HG03432 (cell line): ENCODE results near the gene TCP11L2.
"Not testable (repeated sequence)": the region's sequence is repeated elsewhere in the genome, so short reads cannot be mapped to it uniquely, and the experiment has no call there.

Experiments
- ATAC-seq: cut with Tn5 transposase; IDR thresholded peaks from one replicate; pipeline ENCODE4 v1.9.1; 2021; ENCODE audit warnings: mild to moderate bottlenecking, moderate library complexity; ENCODE audit not compliant: unreplicated experiment

The TCP11L2 gene

DNA sequence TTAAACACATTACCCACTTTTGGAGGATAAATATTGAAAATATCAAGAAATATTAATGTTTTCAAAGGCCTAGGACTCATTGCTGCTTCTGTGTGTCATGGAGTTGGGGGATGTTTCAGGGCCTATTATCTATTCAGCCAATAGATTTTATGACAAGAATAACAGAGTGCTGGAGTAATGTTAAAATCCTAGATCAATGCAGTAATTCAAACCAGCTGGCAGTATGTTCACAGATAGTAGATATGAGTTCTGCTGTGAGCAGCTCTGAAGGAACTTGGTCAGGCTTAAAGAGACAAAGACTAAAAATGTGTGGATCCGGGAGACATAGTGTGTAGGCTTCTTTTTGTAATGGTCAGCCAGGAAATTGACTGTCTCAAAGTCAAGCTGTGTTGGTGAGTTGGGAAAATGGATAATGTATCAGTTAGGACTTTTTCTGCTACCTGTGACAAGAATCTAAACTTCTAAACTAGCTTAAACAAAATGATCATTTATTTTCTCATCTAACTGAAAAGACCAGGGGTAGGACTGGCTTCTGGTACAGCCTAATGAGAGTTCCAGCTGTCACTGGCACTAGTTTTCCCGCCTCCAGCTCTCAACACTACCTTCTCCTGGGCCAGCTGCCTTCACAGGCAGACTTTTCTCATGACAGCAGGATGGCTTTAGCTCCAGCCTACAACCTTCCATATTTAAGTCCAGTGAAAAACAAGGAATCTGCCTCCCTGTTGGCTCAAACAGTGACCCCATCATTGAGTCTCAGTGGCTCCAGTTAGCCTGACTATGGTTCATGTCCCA lies 38.7 kb downstream of the TCP11L2 start:
- ATAC-seq: no peak

DNA sequence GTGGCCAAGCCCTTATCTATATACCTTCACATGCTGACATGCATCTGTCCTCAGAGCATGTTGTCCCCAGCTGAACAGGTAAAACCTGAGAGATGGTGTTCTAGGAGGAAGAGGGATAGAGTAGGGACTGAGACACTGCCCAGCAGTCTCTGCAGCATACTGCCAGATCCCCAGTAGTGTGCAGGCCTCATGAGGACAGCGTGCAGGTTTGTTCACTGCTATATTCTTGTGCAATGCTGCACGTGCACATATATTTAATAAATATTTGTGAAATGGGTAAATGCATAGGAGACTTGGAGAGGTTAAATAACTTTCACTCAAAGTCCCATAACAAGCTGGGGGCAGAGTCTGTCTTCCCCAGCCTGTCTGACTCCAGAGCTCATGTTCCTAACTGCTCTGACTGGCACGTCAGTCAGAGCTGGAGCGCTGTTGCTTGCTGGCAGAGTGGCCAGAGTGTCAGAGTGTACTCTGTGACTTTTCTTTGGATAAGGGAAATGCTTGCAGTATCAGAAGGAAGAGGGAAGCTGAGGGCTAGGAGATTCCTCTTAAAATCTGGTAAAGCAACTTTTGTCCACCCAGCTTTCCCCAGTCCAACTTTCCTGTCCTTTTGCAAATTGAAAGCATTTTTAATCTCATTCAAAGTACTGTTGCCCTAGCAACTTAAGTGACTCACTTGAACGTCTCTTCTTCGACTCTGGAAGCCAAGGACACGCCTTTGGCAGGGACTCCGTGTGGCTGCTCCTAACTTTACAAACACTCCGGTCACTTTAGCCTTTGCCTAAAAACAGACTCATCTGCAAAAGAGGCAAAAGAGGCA lies 40.1 kb downstream of the TCP11L2 start:
- no peak for ATAC-seq

DNA sequence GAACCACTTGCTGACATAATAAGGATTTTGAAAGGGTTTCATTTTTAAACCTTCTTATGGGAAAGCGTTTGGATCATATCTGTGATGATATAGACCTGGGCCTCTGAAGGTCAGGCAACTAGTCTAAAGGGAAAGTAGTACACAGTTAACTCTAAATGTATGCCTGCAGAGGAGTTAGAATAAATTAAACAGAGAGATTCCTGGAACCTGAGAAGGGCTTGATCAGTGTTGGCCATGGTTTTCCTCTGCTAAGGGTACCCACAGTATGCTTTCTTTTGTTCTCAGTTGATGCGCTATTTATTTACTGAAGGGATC lies 40.6 kb downstream of the TCP11L2 start:
- ATAC-seq: no peak

DNA sequence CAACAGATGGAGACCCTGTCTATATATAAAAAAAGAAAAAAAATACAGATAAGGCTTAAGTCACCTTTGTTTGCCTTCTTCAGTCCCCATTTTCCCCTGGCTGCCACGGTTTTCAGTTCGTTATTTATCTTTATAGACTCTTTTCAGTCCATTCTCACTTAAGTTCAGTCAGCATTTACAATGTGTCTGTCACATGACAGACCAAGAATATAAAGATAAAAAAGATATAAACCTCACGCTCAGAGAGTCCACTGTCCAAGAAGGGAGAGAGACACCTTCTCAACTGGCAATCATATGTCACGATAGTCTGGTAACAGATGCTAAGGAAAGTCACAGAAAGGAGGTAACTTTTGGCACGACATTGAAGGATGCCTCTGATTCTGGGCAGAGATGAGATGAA lies 41.6 kb downstream of the TCP11L2 start:
- no peak for ATAC-seq

DNA sequence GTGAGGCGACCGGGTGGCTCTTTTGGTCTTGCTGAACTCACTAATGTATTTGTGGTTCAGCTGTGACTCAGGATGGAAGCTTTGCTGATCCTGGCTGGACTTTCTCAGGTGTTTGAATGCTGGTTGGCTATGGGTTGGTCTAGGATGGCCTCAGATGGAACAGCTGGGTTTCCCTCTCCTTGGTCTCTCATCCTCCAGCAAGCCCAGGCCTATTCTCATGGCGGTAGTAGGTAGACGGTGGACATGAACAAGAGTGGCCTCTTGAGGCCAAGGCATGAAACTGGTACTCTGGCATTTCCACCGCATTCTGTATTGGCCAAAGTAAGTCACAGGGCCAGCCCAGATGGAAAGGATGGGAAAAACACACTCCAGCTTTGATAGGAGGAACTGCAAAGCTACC lies 43.2 kb downstream of the TCP11L2 start:
- no peak for ATAC-seq

DNA sequence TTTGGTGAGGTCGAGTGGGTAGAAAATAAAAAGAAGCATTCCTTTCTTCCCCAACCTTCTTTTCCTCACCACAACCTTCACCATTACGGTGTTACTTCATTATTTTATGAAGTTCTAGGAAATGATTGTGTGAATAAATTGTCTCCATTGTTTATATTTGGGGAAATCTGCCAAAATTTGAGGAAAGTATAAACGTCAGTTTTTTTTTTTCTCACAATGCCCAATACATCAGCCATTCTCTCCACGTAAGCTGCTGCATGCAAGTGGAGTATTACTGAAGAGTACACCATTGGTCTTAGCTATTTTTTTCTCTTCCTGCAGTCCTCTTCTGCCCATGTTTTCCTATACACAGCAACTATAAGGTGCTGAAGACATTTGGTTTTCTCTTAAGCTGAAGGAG lies 45.9 kb downstream of the TCP11L2 start:
- ATAC-seq: no peak

DNA sequence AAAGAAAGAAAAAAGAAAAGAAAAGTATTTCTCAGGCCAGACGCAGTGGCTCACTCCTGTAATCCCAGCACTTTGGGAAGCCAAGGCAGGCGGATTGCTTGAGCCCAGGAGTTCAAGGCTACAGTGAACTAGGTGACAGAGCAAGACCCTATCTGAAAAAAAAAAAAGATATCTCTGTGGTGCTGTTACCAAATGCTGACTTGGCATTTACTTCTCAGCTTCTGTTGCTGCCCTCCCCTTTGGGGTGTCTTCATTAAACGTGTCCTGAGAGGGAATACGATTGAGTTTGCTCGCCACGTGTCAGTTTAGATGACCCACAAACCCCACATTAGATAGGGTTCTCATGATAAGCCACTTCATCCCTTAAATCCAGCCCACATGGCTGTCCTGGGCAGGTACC lies 50.6 kb downstream of the TCP11L2 start:
- no peak for ATAC-seq

DNA sequence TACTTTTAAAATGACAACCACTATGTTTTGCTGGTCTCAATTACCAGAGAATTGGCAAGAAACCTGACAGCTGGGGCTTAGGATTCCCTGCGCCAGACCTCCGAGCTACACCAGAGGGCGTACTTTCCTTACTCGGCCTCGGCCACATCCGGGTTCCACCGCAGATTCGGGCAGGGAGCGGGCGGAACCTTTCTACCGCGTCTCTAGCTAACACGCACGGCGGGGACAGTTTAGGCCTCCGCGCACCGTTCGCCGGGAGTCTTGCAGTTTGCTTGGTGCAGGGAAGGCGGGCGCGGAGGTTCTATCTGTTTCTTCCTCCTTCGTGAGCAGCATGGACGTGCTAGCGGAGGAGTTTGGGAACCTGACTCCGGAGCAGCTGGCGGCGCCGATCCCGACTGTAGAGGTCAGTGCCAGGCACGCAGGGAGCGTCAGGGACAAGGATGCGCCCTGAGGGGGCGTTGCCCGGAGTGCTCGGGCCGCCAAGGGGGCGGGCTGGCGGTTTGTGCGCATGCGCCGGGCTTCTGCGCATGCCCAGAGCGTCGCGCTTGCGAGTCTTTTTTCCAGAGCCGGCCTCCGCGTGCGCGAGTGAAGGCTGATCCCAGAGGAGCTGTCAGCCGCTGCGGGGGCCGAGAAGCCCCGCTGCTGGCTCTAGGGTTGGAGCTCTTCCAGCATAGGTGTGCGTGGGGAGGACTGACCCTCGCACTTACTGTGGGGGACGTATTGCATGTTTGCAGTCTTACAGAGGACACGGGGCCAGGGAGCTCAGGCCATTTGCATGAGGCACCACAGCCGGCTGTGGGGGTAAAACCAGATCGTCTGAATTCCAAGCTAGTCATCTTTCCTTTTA lies 55.2 kb downstream of the TCP11L2 start, which contains the start of gene POLR3B:
POLR3B (plus strand) TSS at position 200 of the 847 bp plus-strand sequence; CDS start at position 332, 132 bp downstream.
- peak; percentile 90 for ATAC-seq

DNA sequence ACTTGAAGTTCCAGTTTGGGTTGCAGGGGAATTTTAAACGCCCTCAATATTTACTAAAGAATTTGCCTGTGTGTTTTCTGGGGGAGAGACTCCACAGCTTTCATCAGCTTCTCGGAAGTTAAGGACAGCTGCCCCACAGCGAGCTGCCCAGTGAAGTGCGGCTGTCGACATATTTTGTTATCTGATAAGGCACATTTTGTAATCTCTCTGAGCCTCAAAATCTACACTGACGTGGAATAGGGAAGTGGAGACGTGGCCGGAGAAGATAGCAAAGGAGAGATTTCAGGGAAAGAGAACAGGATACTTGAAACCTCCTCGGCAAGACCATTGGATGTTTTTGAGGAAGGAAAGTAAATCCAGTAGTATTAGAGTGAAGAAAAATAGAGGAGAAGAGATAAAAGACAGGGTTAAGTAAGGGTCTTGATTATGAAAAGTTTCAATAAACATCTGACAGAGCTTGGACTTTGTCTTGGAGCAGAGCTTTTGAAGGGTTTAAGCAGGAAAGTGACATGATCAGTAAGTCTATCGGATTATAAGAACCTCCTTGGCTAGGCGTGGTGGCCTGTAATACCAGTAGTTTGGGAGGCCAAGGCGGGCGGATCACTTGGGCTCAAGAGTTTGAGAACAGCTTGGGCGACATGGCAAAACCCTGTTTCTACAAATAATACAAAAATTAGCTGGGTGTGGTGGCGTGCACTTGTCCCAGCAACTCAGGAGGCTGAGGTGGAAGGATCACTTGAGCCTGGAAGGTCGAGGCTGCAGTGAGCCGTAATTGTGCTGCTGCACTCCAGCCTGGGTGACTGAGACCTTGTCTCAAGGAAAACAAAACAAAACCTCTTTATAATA lies 56.1 kb downstream of the TCP11L2 start:
- peak; percentile 4 for ATAC-seq

DNA sequence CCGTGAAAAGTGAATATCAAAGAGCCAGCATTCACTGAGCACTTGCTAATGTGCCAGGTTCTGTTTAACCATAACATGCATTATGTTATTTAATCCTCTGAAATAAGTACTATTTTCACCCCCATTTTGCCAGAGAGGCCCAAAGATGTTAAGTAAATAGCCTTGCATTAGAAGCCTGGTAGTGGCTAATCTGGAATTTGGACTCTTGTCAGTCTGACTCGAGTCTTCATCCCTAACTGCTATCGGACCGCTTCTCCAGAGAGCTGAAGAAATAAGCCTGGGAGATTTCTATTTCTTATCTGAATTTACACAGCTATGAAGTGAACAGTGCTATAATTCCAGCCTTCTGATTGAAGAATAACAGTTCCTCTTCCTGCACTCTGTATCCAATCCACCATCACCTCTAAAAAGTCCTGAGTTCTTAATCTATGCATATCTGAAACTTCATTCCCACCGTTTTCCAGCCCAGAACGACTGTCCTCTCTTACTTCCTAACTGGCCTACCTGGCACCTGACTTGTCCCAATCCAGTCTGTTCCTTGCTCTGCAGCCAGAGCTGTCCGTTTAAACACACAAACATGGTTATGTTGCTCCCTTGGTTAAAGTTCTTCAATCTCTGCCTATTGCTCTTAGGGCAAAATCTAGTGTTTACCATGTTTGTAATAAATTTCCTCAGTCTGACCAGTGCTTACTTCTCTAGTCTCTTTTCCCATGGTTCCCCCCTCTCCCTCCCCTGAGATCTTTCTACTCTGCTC lies 57.3 kb downstream of the TCP11L2 start:
- ATAC-seq: no peak

DNA sequence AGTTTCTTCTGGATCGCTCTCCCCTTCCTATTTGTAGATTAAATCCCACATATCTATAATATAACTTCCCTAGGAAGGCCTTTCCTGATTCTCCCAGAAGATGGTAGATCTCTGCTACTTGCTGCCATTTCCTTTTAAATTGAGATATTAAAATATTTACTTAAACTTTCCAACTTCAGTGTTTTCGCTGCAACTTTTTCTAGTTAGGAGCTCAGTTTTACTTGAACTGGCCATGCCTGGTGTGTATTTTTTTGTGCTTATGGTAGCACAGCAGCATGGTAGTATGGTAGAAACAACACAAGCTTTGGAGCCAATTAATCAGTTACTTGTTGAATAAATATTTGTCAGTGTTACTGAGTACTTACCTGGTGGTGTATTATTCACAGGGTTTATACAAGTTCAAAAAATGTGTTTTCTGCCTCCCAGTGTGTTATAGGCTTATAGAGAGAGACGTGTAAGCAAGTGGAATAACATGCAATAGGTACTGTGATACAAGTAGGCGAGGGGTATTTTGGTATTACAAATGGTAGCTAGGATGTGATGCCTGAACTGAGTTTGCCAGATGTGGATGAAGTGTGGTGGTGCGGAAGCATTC lies 58.0 kb downstream of the TCP11L2 start:
- no peak for ATAC-seq

DNA sequence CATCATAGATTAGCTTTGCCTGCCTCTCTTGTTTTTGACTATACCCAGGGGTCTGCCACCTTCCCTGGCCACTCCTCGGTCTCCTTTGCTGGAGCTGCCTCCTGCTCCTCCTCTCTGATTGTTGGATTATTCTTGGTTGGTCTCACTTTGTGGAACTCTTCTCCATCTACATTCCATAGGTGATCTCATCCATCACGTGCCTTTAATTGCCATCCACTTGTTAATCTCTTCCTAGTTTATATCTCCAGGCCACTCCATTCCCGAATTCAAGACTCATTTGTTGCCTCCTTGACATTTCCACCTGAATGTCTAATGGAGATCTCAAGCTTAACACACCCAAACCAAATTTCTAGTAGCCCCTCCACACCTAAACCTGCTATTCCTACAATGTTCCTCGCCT lies 60.4 kb downstream of the TCP11L2 start:
- no peak for ATAC-seq

DNA sequence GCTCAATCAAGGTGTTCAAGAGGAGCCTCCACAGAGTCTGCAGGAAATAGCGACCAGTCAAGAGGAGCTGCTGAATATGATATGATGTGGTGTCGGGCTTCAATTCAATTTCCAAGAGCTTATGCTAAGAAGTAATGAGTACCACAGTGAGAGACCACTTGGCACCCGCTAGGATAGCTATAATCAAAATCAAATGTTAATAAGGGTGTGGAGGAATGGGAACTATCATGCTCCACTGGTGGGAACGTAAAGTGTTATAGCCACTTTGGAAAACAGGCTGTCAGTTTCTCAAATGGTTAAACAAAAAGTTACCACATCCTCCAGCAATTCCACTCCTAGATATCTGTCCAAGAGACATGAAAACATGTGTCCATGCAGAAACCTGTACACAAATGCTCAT lies 61.7 kb downstream of the TCP11L2 start:
- ATAC-seq: no peak

DNA sequence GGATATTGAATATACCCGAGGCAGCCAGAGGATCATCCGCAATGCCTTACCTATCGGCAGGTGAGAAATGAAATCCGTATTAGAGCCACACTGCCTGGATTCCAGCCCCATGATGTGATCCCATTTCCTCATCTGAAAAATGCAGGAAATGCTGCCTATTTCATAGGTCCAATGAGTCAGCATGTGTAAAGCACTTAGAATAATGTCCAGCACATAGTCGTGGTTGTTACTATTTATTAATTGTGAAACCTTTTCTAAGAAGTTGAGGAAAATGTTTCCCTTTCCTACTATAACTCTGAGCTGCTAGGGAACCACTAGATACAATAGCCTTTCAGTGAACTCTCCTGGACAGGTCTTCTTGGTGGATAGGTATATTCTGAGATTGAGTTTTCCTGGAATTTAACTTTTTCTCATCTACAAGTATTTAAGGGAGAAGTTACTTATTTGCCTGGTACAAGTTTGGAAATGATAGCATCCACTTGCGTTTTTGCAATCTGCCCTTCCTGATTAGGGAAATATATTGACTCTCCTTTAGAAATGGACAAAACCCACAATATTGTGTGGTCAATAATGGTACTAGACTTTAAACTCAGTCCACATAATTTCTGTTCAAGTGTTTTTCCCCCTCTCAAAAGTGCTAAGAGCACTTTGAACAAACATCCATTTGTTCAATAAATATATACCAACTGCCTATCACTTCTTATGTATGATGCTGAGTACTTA lies 67.3 kb downstream of the TCP11L2 start:
- no peak for ATAC-seq

DNA sequence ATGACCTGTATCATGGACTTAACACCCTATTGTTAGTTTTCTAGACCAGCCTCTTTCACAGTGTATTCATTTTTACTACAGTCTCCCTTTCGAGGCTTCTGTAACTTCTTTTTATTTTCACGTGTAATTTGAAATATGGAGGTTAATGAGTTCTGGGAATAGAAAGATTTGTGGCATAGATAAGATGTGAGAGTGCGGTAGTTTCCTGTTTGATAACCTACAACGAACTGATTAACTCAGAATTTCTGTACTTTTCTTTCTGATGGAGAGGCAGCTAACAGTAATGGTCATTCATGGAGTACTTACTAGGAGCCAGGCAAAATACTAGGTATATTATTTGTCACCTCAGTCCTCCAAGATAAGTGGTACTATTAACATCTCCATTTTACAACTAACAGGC lies 76.3 kb downstream of the TCP11L2 start:
- ATAC-seq: no peak

DNA sequence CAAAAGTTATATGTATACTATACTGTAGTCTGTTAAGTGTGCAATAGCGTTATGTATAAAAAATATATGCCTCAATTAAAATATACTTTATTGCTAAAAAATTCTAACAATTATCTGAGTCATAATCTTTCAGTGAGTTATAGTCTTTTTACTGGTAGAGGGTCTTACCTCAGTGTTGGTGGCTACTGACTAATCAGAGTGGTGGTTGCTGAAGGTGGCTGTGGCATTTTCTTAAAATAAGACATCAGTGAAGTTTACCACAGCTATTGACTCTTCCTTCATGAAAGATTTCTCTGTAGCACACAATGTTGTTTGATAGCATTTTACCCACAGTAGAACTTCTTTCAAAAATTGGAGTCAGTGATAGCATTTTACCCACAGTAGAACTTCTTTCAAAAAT lies 78.4 kb downstream of the TCP11L2 start:
- ATAC-seq: no peak

DNA sequence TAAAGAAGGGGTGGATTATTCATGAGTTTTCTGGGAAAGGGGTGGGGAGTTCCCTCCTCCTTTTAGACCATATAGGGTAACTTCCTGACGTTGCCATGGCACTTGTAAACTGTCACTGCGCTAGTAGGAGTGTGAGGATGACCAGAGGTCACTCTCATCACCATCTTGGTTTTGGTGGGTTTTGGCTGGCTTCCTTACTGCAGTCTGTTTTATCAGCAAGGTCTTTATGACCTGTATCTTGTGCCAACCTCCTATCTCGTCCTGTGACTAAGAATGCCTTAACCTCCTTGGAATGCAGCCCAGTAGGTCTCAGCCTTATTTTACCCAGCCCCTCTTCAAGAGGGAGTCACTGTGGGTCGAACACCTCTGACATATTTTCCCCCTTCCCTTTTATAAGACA lies 79.3 kb downstream of the TCP11L2 start:
- ATAC-seq: not testable (repeated sequence)

DNA sequence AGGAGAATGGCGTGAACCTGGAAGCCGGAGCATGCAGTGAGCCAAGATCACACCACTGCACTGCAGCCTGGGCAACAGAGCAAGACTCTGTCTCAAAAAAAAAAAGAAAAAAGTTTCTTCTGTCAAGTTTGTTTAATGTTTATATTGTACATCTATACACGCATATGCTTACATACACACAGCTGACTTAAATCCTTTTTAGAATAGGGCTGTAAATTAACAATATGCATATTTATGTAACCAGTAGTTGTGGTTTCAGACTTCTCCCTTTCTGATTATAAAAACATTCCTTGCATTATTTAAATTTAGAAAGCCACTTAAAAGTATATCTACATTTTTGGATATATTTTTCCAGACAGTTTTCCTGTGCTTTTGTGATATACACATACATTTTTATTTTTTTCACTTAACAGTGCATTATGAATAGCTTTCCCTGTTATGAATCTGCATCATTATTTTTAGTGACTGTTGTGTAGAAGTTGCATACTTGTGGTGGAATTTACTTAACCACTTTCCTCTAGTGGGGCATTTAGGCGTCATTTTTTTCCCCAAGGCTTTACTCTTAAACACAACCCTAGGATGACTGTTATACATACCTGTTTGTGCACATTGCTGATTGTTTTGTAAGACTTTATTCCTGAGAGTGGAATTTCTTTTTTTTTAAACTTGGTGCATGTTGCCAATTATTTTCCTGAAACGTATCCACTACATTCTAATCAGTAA lies 84.4 kb downstream of the TCP11L2 start:
- no peak for ATAC-seq
